SK-N-MC (cell line): Measurements from ENCODE around the gene TEDDM1.
"Not testable (repeated sequence)": the region's sequence is repeated elsewhere in the genome, so short reads cannot be mapped to it uniquely, and the experiment has no call there.

Experiments
- DNase-seq: peaks from one replicate; pipeline ENCODE4 v3.0.0-alpha.2; 2011; ENCODE audit warnings: low read depth, low spot score
- H3K27ac ChIP-seq: fragments of 200-600 bp; sonication (generic); 2 replicates; pipeline ENCODE4 v1.5.1; 2016; ENCODE audit warnings: mixed run types
- H3K36me3 ChIP-seq: fragments of 200-600 bp; sonication (generic); 2 replicates; pipeline ENCODE4 v1.6.1; 2017; ENCODE audit warnings: antibody characterized with exemption, low read length, mixed read lengths; ENCODE audit not compliant: insufficient read depth
- H3K4me3 ChIP-seq: fragments of 200-600 bp; sonication (generic); 2 replicates; pipeline ENCODE4 v1.5.1; 2016
- H3K9ac ChIP-seq: fragments of 200-600 bp; sonication (generic); 2 replicates; pipeline ENCODE4 v1.8.0; 2017; ENCODE audit warnings: mixed run types, mixed read lengths; ENCODE audit not compliant: insufficient read length
- H3K9me3 ChIP-seq: fragments of 200-600 bp; sonication (generic); 2 replicates; pipeline ENCODE4 v1.6.1; 2017; ENCODE audit warnings: low read depth, mild to moderate bottlenecking, antibody characterized with exemption, low read length, moderate library complexity, mixed read lengths
- EZH2 ChIP-seq: fragments of 200-600 bp; sonication (generic); IDR thresholded peaks from one replicate; pipeline ENCODE4 v1.6.1; 2017; ENCODE audit warnings: antibody characterized with exemption
- FOXP2 ChIP-seq: optimal IDR thresholded peaks from 2 replicates; pipeline ENCODE3; 2011; ENCODE audit warnings: mild to moderate bottlenecking, moderate library complexity; ENCODE audit not compliant: insufficient read depth; ENCODE audit errors: extremely low read length, control extremely low read depth
- POLR2AphosphoS5 ChIP-seq: IDR thresholded peaks from 2 replicates; pipeline ENCODE4 v1.6.1; 2012; ENCODE audit warnings: mild to moderate bottlenecking, low read depth, low read length, borderline replicate concordance

The TEDDM1 gene

DNA sequence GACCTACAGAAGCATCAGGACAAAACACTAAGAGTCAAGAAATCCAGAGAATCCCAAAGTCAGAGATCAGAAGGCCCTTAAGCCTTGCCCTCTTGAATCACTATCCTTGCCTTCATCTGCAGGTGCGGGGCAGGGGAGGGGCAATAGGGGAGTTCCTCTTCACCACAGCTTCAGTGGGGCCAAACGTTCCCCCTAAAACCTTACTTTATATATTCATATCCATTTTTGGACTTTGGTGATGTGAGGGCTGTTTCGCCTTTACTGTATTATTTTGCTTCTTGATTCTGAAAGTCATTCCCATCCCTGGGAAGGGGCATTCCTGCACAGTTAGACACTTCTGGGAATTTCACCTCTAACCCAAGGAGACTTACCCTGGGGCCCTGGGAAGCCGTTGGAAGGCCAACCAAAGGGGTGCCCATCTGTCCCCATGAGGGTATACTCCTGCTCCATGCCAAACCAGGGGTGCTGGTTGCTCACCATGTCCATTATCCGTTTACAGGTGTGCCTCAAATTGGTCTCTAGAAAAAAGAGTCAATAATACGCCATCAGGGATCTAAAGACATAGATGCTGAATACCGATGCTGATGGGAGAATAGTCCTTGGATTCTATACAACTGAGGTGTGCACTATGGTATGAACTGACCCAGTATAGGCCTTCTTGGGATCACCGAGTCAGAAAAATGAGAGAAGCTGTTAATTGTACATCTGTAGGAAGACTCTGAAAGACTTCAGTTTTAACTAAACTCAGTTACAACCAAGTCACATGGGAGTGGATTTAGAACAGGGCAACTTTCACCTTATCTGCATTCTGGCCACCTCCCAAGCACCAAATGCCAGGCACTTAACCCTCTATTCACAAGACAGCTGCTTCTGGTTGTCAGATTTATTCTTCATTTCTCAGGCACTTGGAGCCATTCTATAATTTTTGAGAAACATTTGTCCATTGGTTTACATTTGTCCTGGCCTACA is 14.3 kb downstream of the TEDDM1 start:
- Histone ChIP-seq H3K36me3 (peaks cover 80% of the 10 kb centered on the region), H3K27ac (no peak overlapping the region), H3K4me3 (no peak overlapping the region), H3K9ac (no peak overlapping the region), H3K9me3 (no peaks in the 10 kb centered on the region)
- TF ChIP-seq FOXP2 (no peak), POLR2AphosphoS5 (no peak), EZH2 (no peak)
- DNase-seq: no peak

GRCh38 chr1:182384387-182384960 is 16.0 kb downstream of the TEDDM1 start:
- no peak overlapping the region for H3K27ac ChIP-seq
- no peak for DNase-seq

DNA sequence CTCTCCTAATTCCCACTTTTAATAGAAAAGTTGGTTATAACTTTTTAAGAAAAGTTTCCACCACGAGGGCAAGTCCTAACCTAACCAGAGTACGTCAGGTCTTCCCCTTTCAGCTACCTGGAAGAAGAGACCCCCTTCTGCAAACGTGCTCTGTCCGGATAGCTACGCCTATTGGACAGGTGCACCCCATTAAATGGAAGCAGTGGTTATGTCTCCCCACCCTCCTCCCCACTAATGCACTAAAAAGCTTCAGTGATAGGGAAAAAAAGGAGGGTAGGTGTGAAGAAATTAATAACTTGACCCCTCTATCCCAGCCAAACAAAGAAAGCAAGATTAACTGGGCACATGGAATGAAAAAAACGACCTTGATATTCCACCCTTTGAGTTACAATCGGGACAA is 16.5 kb downstream of the TEDDM1 start:
- TF ChIP-seq EZH2: no peak
- TF ChIP-seq FOXP2: no peak
- no peak for TF ChIP-seq POLR2AphosphoS5
- Histone ChIP-seq H3K4me3 (no peak overlapping the region), H3K27ac (no peak overlapping the region), H3K36me3 (peaks cover 71% of the 10 kb centered on the region), H3K9ac (no peak overlapping the region), H3K9me3 (no peaks in the 10 kb centered on the region)
- DNase-seq: no peak

More at GRCh38 chr1:182384387-182384960, 16.0 kb downstream of the TEDDM1 start:
- Histone ChIP-seq H3K9me3 (no peaks in the 10 kb centered on the region), H3K9ac (no peak overlapping the region), H3K4me3 (no peak overlapping the region), H3K36me3 (peaks cover 77% of the 10 kb centered on the region)
- no peak for TF ChIP-seq FOXP2

GRCh38 chr1:182383037-182383661 is 17.3 kb downstream of the TEDDM1 start:
- Histone ChIP-seq H3K36me3 (peaks cover 64% of the 10 kb centered on the region), H3K9ac (no peak overlapping the region), H3K4me3 (no peak overlapping the region), H3K9me3 (no peaks in the 10 kb centered on the region), H3K27ac (no peak overlapping the region)
- TF ChIP-seq FOXP2: no peak
- TF ChIP-seq POLR2AphosphoS5: no peak
- TF ChIP-seq EZH2: no peak
- no peak for DNase-seq

DNA sequence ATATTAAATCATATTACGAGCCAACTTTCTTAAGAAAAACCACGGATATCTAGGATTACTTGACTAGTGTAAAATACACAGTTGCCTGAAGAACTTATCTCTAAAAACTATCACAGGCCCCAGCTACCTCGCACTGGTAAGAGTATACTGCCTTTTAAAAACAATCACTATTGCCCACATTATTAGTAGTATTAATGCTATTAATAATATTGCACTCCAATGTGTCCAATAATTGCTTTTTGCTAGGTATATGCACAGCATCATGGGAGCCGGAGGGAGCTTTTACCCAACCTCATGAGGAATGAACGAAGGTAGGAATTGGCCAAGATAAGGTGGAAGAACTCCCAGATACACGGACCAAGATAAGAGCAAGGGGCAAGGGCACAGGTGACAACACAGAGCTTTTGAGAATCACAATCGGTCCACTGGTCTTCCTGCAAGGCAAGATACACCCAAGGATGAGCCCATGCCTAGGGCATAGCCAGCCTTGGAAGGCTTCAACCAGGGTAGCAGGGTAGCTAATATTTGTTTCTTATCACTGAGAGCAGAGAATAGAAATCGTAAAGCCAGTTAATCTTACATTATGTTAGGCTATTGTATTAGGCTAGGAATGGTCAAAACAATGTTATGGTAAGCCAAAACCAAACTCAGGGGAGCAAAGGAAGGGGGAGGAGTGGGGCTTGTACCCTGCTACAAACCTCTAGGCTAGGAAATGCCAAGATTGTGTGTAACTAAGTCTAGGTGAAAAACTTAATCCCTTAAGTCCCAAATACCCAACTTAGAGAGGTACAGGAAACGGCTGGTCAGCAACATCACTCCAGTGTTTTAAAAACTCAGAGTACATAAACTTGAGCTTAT is 18.3 kb downstream of the TEDDM1 start:
- DNase-seq: no peak
- Histone ChIP-seq H3K36me3 (peaks cover 54% of the 10 kb centered on the region), H3K27ac (no peak overlapping the region), H3K4me3 (no peak overlapping the region), H3K9ac (no peak overlapping the region), H3K9me3 (no peaks in the 10 kb centered on the region)
- TF ChIP-seq POLR2AphosphoS5 (no peak), EZH2 (no peak), FOXP2 (no peak)

DNA sequence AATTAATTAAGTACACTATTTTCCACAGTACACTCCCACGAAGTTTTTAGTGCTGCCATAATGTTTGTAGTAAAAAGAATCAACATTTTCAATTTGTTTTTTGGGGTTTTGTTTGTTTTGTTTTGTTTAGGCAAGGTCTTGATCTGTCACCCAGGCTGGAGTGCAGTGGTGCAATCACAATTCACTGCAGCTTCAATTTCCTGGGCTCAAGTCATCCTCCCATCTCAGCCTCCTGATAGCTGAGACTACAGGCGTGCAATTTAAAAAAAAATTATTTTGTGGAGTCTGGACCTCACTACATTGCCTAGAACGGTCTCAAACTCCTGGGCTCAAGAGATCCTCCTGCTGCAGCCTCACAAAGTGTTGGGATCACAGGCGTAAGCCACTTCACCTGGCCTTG is 20.3 kb downstream of the TEDDM1 start:
- DNase-seq: no peak
- Histone ChIP-seq H3K4me3 (no peak overlapping the region), H3K9ac (no peak overlapping the region), H3K27ac (no peak overlapping the region), H3K36me3 (peaks cover 34% of the 10 kb centered on the region), H3K9me3 (no peaks in the 10 kb centered on the region)
- no peak for TF ChIP-seq POLR2AphosphoS5
- no peak for TF ChIP-seq FOXP2
- TF ChIP-seq EZH2: no peak

DNA sequence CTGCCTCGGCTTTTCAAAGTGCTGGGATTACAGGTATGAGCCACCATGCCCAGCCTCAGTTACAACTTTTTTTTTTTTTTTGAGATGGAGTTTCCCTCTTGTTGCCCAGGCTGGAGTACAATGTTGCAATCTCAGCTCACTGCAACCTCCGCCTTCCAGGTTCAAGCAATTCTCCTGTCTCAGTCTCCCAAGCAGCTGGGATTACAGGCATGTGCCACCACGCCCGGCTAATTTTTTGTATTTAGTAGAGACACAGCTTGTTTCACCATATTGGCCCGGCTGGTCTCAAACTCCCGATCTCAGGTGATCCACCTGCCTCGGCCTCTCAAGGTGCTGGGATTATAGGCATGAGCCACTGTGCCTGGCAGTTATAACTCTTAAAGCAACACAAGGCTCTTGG is 20.7 kb downstream of the TEDDM1 start:
- not testable (repeated sequence) for H3K9ac ChIP-seq, DNase-seq, H3K4me3 ChIP-seq, H3K9me3 ChIP-seq, H3K27ac ChIP-seq
- H3K36me3 ChIP-seq: peaks cover 31% of the 10 kb centered on the region
